GM20000 (cell line): ENCODE data around the gene MAL.

Source experiments
- DNase-seq: peaks from one replicate; pipeline ENCODE4 v3.0.0; 2012; ENCODE audit warnings: low spot score
- TF ChIP-seq, protein P1 (sequence below): IDR thresholded peaks from 2 replicates; pipeline ENCODE4 v1.5.1; 2012; ENCODE audit warnings: mild to moderate bottlenecking, control low read depth; ENCODE audit errors: extremely low read depth, missing control alignments

The MAL gene

GRCh38 chr2:95047629-95048510 is 22.4 kb downstream of the MAL start:
- DNase-seq: no peak
- TF ChIP-seq, protein P1, sequence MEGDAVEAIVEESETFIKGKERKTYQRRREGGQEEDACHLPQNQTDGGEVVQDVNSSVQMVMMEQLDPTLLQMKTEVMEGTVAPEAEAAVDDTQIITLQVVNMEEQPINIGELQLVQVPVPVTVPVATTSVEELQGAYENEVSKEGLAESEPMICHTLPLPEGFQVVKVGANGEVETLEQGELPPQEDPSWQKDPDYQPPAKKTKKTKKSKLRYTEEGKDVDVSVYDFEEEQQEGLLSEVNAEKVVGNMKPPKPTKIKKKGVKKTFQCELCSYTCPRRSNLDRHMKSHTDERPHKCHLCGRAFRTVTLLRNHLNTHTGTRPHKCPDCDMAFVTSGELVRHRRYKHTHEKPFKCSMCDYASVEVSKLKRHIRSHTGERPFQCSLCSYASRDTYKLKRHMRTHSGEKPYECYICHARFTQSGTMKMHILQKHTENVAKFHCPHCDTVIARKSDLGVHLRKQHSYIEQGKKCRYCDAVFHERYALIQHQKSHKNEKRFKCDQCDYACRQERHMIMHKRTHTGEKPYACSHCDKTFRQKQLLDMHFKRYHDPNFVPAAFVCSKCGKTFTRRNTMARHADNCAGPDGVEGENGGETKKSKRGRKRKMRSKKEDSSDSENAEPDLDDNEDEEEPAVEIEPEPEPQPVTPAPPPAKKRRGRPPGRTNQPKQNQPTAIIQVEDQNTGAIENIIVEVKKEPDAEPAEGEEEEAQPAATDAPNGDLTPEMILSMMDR: no peak

GRCh38 chr2:95048825-95049682 is 23.5 kb downstream of the MAL start:
- TF ChIP-seq, protein P1: no peak
- no peak for DNase-seq

GRCh38 chr2:95049683-95049955 is 24.1 kb downstream of the MAL start:
- TF ChIP-seq, protein P1: no peak
- no peak for DNase-seq

DNA sequence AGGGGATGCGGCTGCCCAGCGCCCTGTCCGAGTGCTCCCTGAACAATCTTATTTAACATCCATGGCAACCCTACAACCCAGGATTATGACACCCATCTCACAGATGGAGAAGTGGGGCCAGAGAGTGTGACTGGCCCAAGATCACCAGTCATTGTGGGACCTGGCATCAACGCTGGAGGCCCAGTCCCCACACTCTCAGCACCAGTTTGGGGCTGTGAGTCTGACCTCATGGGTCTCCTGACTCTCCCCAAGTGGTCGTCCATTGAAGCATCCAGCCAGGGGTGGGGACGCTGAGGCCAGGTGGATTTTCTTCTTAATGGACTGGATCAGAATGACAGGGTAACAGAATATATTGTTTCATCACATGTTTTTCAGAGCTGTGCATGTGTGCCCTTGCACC is 24.5 kb downstream of the MAL start:
- no peak for DNase-seq

GRCh38 chr2:95050385-95051300 is 25.1 kb downstream of the MAL start:
- no peak for DNase-seq
- TF ChIP-seq, protein P1: no peak

More for the DNA sequence above, 24.5 kb downstream of the MAL start:
- TF ChIP-seq, protein P1: no peak

DNA sequence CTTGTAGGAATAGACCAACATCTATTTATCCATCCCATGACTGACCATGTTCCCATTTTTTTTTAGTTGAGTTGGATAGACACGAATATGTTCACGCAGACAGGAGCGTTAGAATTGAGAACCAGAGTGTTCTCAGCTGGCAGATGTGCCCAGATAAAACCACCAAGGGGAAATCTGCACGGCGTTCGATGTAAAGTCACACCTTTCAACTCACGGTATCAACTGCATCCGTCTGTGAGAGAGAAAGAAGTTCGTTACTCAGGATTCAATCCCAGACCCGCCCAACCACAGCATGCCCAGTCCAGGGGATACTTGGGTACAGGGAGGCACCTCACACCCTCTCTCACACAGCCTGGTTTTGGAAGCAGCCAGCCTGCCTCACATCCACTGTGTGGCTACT is 26.1 kb downstream of the MAL start:
- DNase-seq: no peak
- TF ChIP-seq, protein P1: no peak
